K562 (cell line): ENCODE data around the gene CHCHD1. TPM values are rescaled to one million over a fixed set of nuclear protein-coding genes. Genes with fewer than 3 reads are reported as not detected.

Experiments
- CBX5 ChIP-seq: IDR thresholded peaks from 2 replicates; pipeline ENCODE4 v1.6.1; 2014; ENCODE audit warnings: low read depth, borderline replicate concordance
- DPF2 ChIP-seq: fragments of 450-650 bp; IDR thresholded peaks from 2 replicates; pipeline ENCODE4 v1.6.1; 2016
- KAT7 ChIP-seq: sonication (generic); formaldehyde crosslinking; IDR thresholded peaks from 2 replicates; pipeline ENCODE4 v1.8.0; 2022; ENCODE audit warnings: missing genetic modification reagents, mild to moderate bottlenecking, borderline replicate concordance
- PHB2 ChIP-seq: fragments of 450-650 bp; IDR thresholded peaks from 2 replicates; pipeline ENCODE4 v1.6.1; 2017; ENCODE audit warnings: low read depth
- PTBP1 ChIP-seq: fragments of 200-400 bp; formaldehyde crosslinking; IDR thresholded peaks from 2 replicates; pipeline ENCODE4 v1.6.1; 2017; ENCODE audit warnings: low read depth, low read length
- SMARCA4 ChIP-seq: fragments of 450-650 bp; IDR thresholded peaks from 2 replicates; pipeline ENCODE4 v1.6.1; 2016
- SREBF1 ChIP-seq: fragments of 150-350 bp; IDR thresholded peaks from 2 replicates; pipeline ENCODE4 v1.6.1; 2014; ENCODE audit warnings: antibody characterized with exemption, low read depth, low read length, borderline replicate concordance
- TOE1 ChIP-seq, 2 experiments: fragments of 450-650 bp in 1 of 2; sonication (generic) in 1 of 2; formaldehyde crosslinking in 1 of 2; IDR thresholded peaks; 2 replicates each; pipeline versions ENCODE4 v1.7.1 to v1.8.0; 2016 to 2022; ENCODE audit warnings: borderline replicate concordance in 2 of 2, mild to moderate bottlenecking in 2 of 2, antibody characterized with exemption in 1 of 2, inconsistent platforms in 1 of 2, low read depth in 1 of 2, missing genetic modification reagents in 1 of 2, moderate library complexity in 1 of 2
- XRCC5 ChIP-seq: fragments of 200-400 bp; formaldehyde crosslinking; IDR thresholded peaks from 2 replicates; pipeline ENCODE4 v1.6.1; 2017; ENCODE audit warnings: low read depth, mild to moderate bottlenecking, low read length
- ZC3H11A ChIP-seq: IDR thresholded peaks from 2 replicates; pipeline ENCODE4 v1.6.1; 2012; ENCODE audit warnings: low read depth, low read length, improper control_type of control experiment
- ZNF445 ChIP-seq: fragments of 250-450 bp; sonication (Bioruptor Pico); IDR thresholded peaks from 2 replicates; pipeline ENCODE4 v1.4.0; 2020; ENCODE audit warnings: low read depth, mild to moderate bottlenecking, moderate library complexity
- polyA plus RNA-seq, 8 experiments: library from polyadenylated mRNA; depleted of rRNA in 4 of 8; stranded (reverse) in 5 of 8; unstranded in 3 of 8; fragments of >200 nt; fragmentation: Nextera tagmentation in 2 of 8; fragmentation: Illumina TruSeq in 1 of 8; extraction: Ambion mirVana in 2 of 8; extraction: Trizol in 1 of 8; gene quantifications; 2 replicates each; pipeline versions ENCODE4 v1.2.1 to v1.2.3, GENCODE V29; 2011 to 2014; ENCODE audit warnings: inconsistent platforms in 1 of 8, missing spikeins in 1 of 8
- total RNA-seq, 7 experiments: library from RNA; depleted of rRNA in 6 of 7; stranded (reverse); fragments of >200 nt in 6 of 7; fragmentation: Illumina TruSeq in 2 of 7; extraction: Trizol in 2 of 7; gene quantifications; 2 replicates each; pipeline versions ENCODE4 v1.2.1 to v1.2.3, GENCODE V29; 2011 to 2021; ENCODE audit warnings: low replicate concordance in 1 of 7
- TF ChIP-seq, protein P1 (sequence below): fragments of 450-650 bp; IDR thresholded peaks from 2 replicates; pipeline ENCODE4 v1.6.1; 2016; ENCODE audit warnings: mild to moderate bottlenecking, moderate library complexity
- TF ChIP-seq, protein P2 (sequence below): sonication (generic); formaldehyde crosslinking; IDR thresholded peaks from 2 replicates; pipeline ENCODE4 v1.8.1; 2023; ENCODE audit warnings: mild to moderate bottlenecking, missing genetic modification reagents

The CHCHD1 gene
- total and polyA plus RNA-seq, 9 of the 15 experiments (the other 6 are each of a cell fraction or from before 2014, with no cell fraction given), result 52.9 to 126 (median 83.4) TPM

DNA sequence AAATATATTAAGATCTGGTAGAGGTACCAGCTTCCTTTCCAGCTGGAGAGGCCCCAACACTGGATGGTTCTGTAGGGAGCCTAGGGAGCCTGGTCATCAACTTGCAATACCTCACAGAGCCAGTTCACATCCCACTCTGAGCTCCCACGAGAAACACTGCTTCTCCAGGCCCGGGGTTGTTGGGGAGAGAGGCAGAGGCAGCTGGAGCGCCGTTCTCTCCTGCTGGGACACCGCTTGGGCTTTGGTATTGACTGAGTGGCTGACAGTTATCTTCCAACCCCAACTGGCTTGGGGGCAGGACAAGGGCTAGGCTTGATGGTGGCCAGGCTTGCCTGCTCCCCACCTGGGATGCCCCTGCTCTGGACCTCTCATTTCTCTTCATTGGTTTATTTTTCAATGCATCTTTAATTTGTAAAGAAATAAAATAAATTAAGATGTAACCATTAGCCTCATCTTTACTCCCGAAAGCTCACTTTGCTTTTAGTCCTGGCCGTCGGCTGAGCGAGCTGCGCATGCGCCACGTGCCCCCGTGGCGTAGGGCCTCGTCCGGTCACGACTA lies 10.0 kb upstream of the CHCHD1 start (continued):
- TF ChIP-seq, protein P1, sequence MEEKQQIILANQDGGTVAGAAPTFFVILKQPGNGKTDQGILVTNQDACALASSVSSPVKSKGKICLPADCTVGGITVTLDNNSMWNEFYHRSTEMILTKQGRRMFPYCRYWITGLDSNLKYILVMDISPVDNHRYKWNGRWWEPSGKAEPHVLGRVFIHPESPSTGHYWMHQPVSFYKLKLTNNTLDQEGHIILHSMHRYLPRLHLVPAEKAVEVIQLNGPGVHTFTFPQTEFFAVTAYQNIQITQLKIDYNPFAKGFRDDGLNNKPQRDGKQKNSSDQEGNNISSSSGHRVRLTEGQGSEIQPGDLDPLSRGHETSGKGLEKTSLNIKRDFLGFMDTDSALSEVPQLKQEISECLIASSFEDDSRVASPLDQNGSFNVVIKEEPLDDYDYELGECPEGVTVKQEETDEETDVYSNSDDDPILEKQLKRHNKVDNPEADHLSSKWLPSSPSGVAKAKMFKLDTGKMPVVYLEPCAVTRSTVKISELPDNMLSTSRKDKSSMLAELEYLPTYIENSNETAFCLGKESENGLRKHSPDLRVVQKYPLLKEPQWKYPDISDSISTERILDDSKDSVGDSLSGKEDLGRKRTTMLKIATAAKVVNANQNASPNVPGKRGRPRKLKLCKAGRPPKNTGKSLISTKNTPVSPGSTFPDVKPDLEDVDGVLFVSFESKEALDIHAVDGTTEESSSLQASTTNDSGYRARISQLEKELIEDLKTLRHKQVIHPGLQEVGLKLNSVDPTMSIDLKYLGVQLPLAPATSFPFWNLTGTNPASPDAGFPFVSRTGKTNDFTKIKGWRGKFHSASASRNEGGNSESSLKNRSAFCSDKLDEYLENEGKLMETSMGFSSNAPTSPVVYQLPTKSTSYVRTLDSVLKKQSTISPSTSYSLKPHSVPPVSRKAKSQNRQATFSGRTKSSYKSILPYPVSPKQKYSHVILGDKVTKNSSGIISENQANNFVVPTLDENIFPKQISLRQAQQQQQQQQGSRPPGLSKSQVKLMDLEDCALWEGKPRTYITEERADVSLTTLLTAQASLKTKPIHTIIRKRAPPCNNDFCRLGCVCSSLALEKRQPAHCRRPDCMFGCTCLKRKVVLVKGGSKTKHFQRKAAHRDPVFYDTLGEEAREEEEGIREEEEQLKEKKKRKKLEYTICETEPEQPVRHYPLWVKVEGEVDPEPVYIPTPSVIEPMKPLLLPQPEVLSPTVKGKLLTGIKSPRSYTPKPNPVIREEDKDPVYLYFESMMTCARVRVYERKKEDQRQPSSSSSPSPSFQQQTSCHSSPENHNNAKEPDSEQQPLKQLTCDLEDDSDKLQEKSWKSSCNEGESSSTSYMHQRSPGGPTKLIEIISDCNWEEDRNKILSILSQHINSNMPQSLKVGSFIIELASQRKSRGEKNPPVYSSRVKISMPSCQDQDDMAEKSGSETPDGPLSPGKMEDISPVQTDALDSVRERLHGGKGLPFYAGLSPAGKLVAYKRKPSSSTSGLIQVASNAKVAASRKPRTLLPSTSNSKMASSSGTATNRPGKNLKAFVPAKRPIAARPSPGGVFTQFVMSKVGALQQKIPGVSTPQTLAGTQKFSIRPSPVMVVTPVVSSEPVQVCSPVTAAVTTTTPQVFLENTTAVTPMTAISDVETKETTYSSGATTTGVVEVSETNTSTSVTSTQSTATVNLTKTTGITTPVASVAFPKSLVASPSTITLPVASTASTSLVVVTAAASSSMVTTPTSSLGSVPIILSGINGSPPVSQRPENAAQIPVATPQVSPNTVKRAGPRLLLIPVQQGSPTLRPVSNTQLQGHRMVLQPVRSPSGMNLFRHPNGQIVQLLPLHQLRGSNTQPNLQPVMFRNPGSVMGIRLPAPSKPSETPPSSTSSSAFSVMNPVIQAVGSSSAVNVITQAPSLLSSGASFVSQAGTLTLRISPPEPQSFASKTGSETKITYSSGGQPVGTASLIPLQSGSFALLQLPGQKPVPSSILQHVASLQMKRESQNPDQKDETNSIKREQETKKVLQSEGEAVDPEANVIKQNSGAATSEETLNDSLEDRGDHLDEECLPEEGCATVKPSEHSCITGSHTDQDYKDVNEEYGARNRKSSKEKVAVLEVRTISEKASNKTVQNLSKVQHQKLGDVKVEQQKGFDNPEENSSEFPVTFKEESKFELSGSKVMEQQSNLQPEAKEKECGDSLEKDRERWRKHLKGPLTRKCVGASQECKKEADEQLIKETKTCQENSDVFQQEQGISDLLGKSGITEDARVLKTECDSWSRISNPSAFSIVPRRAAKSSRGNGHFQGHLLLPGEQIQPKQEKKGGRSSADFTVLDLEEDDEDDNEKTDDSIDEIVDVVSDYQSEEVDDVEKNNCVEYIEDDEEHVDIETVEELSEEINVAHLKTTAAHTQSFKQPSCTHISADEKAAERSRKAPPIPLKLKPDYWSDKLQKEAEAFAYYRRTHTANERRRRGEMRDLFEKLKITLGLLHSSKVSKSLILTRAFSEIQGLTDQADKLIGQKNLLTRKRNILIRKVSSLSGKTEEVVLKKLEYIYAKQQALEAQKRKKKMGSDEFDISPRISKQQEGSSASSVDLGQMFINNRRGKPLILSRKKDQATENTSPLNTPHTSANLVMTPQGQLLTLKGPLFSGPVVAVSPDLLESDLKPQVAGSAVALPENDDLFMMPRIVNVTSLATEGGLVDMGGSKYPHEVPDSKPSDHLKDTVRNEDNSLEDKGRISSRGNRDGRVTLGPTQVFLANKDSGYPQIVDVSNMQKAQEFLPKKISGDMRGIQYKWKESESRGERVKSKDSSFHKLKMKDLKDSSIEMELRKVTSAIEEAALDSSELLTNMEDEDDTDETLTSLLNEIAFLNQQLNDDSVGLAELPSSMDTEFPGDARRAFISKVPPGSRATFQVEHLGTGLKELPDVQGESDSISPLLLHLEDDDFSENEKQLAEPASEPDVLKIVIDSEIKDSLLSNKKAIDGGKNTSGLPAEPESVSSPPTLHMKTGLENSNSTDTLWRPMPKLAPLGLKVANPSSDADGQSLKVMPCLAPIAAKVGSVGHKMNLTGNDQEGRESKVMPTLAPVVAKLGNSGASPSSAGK, result peak; percentile 57; the same call in 1 of the 2 replicates
- 0 out of 2 replicates have a peak, but pooled peaks have one; percentile 37 for TF ChIP-seq DPF2
- 0 out of 2 replicates have a peak, but pooled peaks have one; percentile 19 for TF ChIP-seq ZC3H11A
- no peak for TF ChIP-seq CBX5
- TF ChIP-seq SMARCA4, result 0 out of 2 replicates have a peak, but pooled peaks have one; percentile 13
- no peak for TF ChIP-seq KAT7 (CRISPR knock-in tag)
- TF ChIP-seq XRCC5, result 0 out of 2 replicates have a peak, but pooled peaks have one; percentile 0
- TF ChIP-seq, protein P2, sequence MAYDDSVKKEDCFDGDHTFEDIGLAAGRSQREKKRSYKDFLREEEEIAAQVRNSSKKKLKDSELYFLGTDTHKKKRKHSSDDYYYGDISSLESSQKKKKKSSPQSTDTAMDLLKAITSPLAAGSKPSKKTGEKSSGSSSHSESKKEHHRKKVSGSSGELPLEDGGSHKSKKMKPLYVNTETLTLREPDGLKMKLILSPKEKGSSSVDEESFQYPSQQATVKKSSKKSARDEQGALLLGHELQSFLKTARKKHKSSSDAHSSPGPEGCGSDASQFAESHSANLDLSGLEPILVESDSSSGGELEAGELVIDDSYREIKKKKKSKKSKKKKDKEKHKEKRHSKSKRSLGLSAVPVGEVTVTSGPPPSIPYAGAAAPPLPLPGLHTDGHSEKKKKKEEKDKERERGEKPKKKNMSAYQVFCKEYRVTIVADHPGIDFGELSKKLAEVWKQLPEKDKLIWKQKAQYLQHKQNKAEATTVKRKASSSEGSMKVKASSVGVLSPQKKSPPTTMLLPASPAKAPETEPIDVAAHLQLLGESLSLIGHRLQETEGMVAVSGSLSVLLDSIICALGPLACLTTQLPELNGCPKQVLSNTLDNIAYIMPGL, result no peak
- TF ChIP-seq PHB2, result no peak
- TF ChIP-seq PTBP1, result 0 out of 2 replicates have a peak, but pooled peaks have one; percentile 3
- no peak for TF ChIP-seq SREBF1
- TF ChIP-seq TOE1 (IDR thresholded peaks at IDR 0.05; ENCODE audit: borderline replicate concordance), result 0 out of 2 replicates have a peak, but pooled peaks have one; percentile 15
- TF ChIP-seq TOE1 (CRISPR knock-in tag; IDR thresholded peaks at IDR 0.05; ENCODE audit: borderline replicate concordance, low read depth), result no peak
- 0 out of 2 replicates have a peak, but pooled peaks have one; percentile 6 for TF ChIP-seq ZNF445 (CRISPR knock-in tag)
